Measurements from ENCODE around the gene PRAMEF15. TPM values are rescaled to one million over a fixed set of nuclear protein-coding genes. Genes with fewer than 3 reads are reported as not detected.
"Not testable (repeated sequence)": the region's sequence is repeated elsewhere in the genome, so short reads cannot be mapped to it uniquely, and the experiment has no call there.

PRAMEF15 gene
- total and polyA plus RNA-seq, 12 donors: not detected

DNA sequence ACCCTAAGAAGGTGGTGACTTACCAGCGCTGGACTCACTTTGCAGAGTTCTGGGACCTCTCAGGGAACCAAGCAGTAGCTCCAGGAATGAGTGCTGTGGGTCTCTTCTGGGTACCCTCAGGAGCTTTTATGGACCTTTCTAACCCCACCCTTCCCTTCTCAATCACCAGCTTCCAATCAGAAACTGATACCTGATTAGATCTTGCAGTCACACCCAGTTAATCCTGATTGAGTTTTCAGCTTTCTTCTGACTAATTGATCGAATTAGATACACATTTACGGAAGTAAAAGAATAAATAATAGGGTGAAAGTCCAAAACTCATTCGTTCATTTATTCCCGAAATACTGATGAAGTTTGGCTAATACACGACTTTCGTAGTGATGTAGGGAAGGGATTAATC lies 31.7 kb downstream of the PRAMEF15 start, which contains the start of gene PRAMEF14:
Gene PRAMEF14 (minus strand): TSS at position 101 of the 400 bp plus-strand sequence. CDS start 1,820 bp downstream, outside the sequence.
- intact Hi-C loops (cut with DNase I); ATAC-seq; H3K9me3 ChIP-seq; H3K4me3 ChIP-seq; DNase-seq; H3K27ac ChIP-seq; H3K4me1 ChIP-seq; H3K36me3 ChIP-seq; H3K27me3 ChIP-seq: not testable (repeated sequence)
- 66 to 73% methylated on average over 7 of the region's 7 CpGs for WGBS, 2 donors

DNA sequence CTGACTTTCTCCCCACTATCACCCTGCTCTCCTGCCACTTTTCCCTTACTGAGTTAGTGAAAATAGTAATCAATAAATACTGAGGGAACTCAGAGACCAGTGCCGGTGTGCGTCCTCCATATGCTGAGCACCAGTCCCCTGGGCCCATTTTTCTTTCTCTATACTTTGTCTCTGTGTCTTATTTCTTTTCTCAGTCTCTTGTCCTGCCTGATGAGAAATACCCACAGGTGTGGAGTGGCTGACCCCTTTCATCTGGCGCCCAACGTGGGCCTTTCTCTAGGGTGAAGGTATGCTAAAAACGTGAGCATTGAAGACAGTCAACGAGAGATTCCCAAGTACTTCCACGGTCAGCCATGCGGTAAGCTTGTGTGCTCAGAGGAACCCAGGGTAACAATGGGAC lies 38.1 kb downstream of the PRAMEF15 start:
- H3K36me3 ChIP-seq; ATAC-seq; intact Hi-C loops (cut with DNase I); H3K27me3 ChIP-seq; DNase-seq; H3K4me1 ChIP-seq; H3K27ac ChIP-seq; H3K4me3 ChIP-seq: not testable (repeated sequence)
- WGBS, 2 donors: 87 to 92% methylated on average over 7 to 8 of the region's 8 CpGs
- H3K9me3 ChIP-seq: peaks cover 0 to 11% (median 0%) of the 10 kb centered on the region in 11 donors

GRCh38 chr1:13354475-13354874 lies 39.1 kb downstream of the PRAMEF15 start:
- H3K4me3 ChIP-seq; DNase-seq; H3K36me3 ChIP-seq; ATAC-seq; H3K27ac ChIP-seq; intact Hi-C loops (cut with DNase I); H3K27me3 ChIP-seq; H3K4me1 ChIP-seq: not testable (repeated sequence)
- 0% methylated on average over 1 of the region's 9 CpGs; no CpG with 5 or more reads in 1 of the 2 donors for WGBS, 2 donors
- H3K9me3 ChIP-seq: peaks cover 0 to 11% (median 0%) of the 10 kb centered on the region in 11 donors

GRCh38 chr1:13356774-13357173 lies 41.4 kb downstream of the PRAMEF15 start:
- intact Hi-C loops (cut with DNase I); H3K4me3 ChIP-seq; H3K27ac ChIP-seq; H3K4me1 ChIP-seq; ATAC-seq; H3K27me3 ChIP-seq; H3K36me3 ChIP-seq: not testable (repeated sequence)
- TF ChIP-seq, protein P1, sequence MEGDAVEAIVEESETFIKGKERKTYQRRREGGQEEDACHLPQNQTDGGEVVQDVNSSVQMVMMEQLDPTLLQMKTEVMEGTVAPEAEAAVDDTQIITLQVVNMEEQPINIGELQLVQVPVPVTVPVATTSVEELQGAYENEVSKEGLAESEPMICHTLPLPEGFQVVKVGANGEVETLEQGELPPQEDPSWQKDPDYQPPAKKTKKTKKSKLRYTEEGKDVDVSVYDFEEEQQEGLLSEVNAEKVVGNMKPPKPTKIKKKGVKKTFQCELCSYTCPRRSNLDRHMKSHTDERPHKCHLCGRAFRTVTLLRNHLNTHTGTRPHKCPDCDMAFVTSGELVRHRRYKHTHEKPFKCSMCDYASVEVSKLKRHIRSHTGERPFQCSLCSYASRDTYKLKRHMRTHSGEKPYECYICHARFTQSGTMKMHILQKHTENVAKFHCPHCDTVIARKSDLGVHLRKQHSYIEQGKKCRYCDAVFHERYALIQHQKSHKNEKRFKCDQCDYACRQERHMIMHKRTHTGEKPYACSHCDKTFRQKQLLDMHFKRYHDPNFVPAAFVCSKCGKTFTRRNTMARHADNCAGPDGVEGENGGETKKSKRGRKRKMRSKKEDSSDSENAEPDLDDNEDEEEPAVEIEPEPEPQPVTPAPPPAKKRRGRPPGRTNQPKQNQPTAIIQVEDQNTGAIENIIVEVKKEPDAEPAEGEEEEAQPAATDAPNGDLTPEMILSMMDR (IDR thresholded peaks at IDR 0.05): peak; percentile 24 to 67 (median 59)
- DNase-seq: peak in 1 of 2 donors; percentile 10
- peaks cover 0 to 11% (median 0%) of the 10 kb centered on the region in 11 donors for H3K9me3 ChIP-seq
- WGBS, 2 donors: 2% methylated on average over 5 of the region's 5 CpGs

DNA sequence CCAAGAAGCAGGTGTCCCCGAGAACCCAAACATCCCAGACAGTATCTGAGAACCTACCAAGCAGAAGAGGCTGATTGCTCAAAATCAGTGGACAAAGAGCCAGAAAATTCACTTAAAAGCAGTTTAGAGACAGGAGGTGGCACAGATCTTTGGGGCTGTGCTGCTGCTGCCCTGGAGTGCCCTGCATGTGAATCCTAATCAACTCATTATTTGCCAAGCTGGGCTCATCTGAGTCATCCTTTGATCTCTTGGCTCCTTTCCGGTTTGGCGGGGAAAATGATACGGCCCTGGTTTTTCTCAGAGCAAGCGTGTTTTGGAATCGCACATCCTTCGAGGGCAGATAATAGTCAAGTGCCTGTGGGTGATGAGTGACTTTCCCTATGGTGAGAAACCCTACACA lies 47.0 kb downstream of the PRAMEF15 start:
- H3K36me3 ChIP-seq; intact Hi-C loops (cut with DNase I): not testable (repeated sequence)
- ATAC-seq: peak in 2 of 8 donors; percentile 48 to 77

GRCh38 chr1:13364928-13365327 lies 49.5 kb downstream of the PRAMEF15 start:
- H3K4me1 ChIP-seq; intact Hi-C loops (cut with DNase I); DNase-seq; H3K27ac ChIP-seq; H3K4me3 ChIP-seq; H3K9me3 ChIP-seq; H3K27me3 ChIP-seq; H3K36me3 ChIP-seq; ATAC-seq: not testable (repeated sequence)
- 86 to 87% methylated on average over 2 to 3 of the region's 4 CpGs for WGBS, 2 donors

More for the DNA sequence above, 47.0 kb downstream of the PRAMEF15 start:
- not testable (repeated sequence) for H3K4me3 ChIP-seq, H3K27ac ChIP-seq, DNase-seq, H3K27me3 ChIP-seq, H3K9me3 ChIP-seq, H3K4me1 ChIP-seq
- WGBS, 2 donors: 75 to 88% methylated on average over 1 of the region's 7 CpGs

- not testable (repeated sequence) for H3K27me3 ChIP-seq
- WGBS, 2 donors: 87 to 90% methylated on average over 3 of the region's 3 CpGs
Measured at GRCh38 chr1:13366536-13366935, 51.2 kb downstream of the PRAMEF15 start.

More at GRCh38 chr1:13366536-13366935, 51.2 kb downstream of the PRAMEF15 start:
- H3K4me3 ChIP-seq; H3K36me3 ChIP-seq; H3K4me1 ChIP-seq; H3K9me3 ChIP-seq; ATAC-seq; intact Hi-C loops (cut with DNase I); DNase-seq; H3K27ac ChIP-seq: not testable (repeated sequence)

All from heart right ventricle (tissue), 16 donors.